GM18499 (cell line): ENCODE data around the gene MAD1L1.

Experiments
- ATAC-seq: cut with Tn5 transposase; IDR thresholded peaks from one replicate; pipeline ENCODE4 v1.9.1; 2021; ENCODE audit warnings: moderate number of reproducible peaks; ENCODE audit not compliant: insufficient read depth, unreplicated experiment

MAD1L1 gene

DNA sequence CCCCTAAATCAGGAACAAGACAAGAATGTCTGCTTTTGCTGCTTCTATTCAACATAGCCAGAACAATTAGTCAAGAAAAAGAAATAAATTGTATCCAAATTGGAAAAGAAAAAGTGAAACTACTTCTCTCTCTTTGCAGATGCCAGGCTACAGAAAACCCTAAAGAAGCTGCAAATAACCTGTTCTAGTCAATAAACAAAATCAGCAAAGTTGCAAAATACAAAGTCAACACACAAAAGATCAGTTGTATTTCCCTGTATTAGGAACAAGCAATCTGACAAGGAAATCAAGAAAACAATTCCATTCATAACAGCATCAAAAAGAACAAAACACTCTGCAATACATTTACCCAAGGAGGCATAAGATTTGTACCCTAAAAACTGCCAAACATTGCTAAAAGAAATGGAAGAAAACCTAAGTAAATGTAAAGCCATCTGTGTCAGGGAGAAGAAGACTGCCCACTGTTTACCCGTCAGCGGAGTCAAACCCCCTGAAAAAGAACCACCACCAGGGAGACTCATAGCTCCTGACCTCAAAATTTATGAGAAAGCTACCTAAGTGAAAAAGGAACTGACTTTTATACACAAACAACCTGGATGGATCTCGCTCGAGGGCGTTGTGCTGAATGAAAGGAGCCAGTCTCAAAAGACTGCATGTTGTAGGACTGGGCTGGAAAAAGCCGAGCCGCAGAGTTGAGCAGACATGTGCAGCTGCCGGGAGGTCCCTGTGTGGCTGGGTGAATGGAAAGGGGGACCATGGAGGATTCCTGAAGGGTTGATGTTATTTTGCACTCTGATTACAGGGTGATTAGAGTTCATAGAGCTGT lies 263.1 kb downstream of the MAD1L1 start:
- no peak for ATAC-seq

DNA sequence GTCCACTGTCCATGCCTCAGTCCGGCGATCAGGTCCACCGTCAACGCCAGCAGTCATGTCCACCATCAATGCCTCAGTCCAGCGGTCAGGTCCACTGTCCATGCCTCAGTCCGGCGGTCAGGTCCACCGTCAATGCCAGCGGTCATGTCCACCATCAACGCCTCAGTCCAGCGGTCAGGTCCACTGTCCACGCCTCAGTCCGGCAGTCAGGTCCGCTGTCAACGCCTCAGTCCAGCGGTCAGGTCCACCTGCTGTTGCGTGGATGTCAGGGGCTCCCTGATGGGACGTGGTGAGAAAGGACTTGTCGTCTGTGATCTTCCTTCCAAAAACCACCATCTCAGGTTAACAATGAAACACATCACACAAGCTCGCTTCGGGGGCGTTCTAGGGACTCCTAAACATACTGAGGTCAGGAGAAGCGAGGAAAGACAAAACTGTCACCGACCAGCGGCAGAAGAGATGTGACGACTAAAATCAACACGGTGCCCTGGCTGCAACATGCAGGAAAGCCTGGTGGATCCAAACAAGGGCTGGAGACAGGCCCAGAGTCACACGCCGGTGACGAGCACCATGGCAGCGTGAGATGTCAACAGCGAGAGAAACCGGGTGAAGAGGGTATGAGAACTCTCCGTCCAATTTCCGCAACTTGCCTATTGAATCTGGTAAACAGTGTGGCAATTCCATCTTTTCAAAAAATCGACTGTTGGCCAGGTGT lies 264.2 kb downstream of the MAD1L1 start:
- no peak for ATAC-seq

DNA sequence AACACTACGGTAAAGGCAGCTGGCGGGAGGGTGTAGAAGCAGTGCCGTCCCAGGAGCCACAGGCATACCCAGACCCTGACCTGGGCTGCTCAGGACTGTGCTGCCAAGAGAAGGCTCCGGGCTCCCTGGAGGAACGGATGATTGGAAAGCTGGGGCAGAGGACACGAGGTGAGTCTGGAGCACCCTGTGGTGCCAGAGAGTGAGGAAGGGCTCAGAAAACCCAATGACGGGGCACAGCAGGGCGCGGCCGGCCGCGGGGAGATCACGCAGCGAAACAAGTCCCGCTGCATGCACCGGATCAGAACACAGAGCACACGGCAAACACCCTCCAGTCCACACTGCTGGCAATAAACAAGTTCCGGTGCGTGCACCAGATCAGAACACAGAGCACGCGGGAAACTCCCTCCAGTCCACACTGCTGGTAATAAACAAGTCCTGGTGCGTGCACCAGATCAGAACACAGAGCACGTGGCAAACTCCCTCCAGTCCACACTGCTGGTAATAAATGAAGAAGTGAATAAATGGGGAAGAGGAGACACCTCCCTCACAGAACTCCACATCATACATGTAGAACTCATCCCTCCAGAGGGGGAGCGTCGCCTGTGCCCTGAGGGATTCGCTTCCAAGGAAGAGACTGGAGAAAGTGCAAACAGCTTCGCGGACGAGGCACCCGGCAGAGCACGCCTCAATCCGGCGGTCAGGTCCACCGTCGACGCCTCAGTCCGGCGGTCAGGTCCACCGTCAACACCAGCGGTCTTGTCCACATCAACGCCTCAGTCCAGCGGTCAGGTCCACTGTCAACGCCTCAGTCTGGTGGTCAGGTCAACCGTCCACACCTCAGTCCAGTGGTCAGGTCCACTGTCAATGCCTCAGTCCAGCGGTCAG lies 265.0 kb downstream of the MAD1L1 start:
- ATAC-seq, result no peak

DNA sequence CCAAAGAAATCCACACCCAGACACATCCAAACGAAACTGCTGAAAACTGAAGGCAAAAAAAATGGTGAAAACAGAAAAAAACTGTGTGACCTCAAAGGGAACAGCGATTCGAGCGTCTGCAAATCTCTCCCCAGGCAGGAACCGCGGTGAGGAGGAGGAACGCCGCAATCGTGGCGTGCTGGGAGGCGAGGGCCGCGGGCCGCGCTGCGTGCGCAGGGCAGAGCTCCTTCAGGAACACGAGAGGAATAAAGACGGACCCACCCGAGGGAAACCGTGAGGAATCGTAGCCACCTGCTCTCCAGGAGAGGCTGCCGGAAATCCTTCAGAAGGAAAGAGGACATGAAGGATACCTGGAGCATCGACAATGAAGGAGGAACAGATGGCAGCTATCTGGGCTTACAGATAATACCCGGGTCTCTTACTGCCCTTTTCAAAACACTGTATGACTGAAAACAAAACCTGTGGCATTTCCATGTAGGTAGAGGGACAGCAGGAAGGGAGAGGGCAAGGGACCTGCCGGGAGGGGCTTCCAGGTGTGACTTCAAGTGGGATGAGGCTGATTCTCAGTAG lies 266.0 kb downstream of the MAD1L1 start:
- ATAC-seq, result no peak

DNA sequence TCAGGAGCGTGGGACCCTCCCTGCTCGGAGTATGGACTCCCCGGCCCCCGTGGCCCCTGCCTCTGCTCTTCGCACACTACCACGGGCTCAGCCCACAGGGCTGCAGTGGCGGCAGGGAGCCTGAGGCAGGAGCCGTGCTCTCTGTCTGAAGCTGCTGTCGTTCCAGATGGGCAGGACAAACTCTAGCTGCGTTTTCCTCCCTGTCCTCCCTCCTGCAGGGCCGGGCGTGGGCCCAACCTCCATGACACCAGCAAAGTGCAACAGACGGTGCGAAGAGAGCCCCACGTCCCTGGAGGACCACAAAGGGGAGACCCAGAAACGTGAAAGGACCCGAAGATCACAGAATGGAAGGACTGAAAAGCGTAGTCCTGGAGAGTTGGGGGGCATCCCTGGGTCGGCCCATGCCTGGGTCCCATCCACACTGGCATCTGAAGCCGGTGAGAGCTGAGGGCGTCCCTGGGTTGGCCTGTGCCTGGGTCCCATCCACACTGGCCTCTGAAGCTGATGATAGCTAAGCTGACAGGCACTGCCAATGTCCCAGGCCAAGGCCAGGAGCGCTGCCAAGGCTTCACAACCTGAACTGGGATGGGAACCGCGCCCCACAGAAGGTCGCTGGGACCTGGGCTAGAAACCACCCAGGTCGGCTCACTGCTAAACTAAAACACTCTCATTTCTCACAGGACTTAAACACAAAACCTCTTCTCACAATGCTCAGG lies 267.0 kb downstream of the MAD1L1 start:
- no peak for ATAC-seq

DNA sequence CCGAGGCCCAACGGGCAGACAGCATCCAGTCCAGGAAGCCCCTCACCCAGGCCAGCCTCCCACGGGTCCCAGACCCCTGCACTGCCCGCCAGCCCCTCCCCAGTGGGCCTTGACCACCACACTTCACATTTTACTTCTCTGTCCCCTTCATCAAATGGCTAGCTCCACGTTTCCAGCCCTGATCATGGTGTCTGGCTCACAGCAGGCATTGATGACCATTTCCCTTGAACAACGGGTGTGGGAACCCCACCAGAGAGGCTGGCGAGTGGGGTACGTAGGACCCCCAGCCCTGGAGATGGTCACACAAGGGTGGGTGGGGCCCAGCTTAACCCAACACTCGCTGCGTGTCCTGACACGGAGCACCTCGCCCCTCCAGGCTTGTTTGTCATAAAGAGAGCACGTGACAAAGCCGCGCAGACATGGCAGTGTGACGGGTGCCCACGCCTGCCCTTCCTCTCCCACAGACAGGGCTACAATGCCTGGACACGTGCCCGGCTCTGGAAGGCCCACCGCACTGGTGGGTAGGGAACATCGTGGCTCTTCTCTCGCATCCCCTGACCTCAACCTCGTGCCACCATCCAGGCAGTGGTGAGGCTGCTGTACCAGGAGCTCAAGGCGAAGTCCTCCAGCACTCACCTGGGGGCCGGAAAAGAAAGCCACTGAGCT lies 267.7 kb downstream of the MAD1L1 start:
- ATAC-seq, result no peak

DNA sequence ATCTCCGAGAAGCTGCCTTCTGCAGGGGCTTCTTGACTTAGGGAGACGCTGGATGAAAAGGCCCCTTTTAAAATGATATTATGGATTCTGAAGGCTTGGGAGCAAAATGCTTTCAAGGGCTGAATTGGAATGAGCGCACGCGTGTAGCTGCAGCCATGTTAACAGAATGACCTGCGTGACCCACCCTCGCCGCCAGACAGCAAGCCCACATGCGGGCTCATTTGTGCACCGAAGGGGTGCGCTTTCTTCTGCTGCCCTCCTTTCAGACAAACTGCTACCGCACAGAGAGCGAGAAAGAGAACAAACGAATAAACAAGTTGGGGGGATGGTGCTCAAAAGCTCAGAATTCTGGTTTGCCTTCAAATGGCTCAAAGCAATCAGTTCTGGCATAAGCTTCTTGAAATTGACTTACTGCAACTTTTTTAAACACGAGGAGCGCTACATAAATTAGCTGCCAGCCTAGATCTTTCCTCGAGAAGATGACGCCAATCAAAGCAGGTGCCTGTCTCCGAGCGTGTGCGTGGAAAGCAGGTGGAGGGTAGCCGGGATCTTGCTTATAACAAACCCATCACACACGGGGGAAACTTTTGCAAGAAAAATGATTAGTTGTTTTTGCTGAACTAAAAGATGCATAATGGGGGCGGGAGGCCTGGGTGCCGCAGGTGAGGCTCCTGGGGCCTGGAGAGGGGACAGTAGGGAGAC lies 268.4 kb downstream of the MAD1L1 start:
- no peak for ATAC-seq

DNA sequence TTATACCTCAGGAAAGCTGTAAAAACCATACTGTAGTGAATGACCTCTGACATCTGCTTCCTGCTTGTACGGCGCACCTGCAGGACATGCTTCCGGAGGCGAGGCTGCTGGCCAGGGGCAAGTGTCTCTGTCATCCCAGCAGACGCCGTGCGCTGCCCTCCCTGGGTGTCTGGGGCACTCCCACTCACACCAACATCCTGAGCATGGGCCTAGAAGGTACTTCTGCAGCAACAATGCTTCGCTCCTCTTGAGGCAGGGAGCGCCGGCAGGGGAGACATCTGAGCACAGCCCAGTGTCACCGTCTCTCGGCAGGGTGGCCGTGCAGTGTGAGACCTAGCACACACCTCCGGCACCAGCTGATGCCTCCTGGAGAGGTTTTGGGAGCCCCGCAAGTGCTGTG lies 269.2 kb downstream of the MAD1L1 start:
- no peak for ATAC-seq

DNA sequence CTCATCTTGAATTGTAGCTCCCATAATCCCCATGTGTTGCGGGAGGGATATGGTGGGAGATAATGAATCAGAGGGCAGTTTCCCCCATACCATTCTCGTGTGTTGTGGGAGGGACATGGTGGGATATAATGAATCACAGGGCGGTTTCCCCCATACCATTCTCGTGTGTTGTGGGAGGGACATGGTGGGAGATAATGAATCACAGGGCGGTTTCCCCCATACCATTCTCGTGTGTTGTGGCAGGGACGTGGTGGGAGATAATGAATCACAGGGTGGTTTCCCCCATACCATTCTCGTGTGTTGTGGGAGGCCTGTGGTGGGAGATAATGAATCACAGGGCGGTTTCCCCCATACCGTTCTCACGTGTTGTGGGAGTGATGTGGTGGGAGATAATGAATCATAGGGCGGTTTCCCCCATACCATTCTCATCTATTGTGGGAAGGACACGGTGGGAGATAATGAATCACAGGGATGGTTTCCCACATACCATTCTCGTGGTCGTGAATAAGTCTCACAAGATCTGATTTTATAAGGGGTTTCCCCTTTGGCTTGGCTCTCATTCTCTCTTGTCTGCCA lies 271.0 kb downstream of the MAD1L1 start:
- ATAC-seq, result no peak

DNA sequence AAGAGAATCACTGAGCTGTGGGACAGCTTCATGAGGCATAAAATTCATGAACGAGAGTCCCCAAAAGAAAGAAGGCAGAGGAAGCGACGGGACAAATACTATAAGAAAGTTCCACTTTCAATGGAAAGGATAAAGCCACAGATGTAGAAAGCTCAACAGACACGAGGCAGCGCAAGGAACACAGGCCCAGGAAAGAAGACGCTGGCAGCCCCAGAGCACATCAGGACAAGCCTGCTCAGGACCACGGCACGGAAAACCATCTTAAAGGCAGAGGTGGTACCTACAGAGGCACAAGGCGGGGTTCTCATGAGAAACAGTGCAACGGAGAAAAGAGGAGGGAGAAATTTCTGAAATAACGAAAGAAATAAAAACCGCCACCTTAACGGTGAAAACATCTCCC lies 273.4 kb downstream of the MAD1L1 start:
- ATAC-seq, result no peak

DNA sequence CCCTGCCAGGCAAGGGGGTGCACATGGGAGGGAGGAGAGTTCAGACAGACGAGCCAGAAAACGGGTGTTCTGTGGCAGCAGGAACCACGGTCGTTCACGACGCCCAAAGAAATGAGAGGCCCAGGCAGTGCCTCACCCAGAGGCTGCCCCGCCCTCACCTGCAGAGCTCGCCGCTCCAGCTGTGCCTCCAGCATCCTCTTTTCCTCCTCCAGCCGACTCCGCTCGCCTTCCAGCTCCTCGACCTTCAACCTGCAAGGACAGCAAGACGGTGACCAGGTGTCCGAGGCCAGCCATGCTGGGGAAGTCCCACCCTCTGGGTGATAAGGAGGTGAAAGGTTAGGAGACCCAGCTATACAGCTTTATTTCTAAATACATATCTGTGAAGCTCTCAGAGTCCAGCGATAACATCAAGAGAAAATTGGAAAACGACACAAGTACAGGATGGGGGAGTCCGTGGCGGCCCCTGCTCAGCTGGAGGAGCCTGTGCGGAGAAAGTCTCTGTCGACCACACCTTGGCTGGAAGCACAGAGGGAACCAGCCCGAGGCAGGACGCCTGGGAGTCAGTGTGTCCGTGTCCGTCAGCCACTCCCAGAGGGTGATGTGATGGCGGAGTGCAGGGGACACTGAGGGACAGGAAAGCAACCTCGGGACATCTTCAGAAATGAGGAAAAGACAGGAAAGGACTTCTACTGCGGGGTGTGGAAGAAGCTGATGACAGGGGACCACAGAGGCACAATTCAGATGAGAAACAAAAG lies 275.1 kb downstream of the MAD1L1 start:
- ATAC-seq, result no peak

DNA sequence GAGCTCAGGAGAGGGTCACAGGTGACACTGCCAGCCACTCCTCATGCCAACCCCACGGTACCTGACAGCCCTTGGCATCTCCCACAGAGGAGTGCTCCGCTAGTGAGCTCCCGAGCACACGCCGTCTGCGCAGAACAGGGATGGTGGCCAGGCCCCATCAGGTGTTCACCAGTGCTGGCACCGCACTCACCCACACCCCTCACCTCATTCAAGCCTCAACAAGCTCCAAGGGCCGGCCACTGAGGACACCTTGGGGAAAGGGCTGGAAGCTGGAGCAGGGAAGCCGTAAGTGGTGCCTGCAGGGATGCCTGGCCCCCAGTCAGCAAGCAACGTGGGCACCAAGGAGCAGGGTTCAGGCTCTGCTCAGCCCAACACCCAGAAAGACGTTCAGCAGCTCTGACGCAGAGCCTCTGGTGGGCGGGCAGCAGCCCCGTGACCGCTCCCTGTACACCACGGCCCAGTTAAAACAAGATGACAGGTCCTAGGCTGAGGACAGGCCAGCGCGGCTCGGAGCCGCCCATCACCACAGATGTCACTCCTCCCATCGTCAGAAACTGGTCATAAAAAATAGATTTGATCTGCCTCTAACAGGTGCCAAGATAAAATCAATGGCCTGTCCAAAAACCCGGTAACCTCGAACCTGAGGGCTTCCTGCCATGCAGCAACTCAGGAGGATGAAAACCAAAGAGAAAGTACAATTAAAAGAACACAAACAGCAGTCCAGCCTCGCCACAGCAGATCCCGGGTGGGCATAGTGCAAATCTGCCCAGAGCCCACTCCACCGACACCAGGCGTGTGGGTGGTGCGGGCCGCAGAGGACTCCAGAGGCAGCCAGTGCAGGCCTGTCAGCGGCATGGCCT lies 275.9 kb downstream of the MAD1L1 start:
- no peak for ATAC-seq

DNA sequence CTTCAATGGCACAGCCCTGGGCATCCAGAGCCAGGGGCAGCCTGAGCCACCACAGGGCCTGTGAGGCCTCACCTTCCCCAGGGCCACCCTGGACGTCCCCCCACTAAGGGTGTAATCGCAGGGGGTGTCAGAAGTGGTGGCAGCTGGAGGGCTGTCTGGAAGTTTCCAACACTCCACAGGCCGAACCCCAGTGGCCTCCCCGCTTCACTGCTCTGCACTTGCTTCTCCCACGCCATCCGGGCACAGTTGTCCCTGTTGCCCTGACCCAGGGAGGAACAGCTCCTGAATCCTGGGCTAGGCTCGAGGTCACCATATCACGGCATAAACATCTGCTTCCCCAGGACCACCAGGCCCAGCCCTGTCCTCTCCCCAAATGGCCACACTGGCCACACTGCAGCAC lies 276.6 kb downstream of the MAD1L1 start:
- no peak for ATAC-seq

DNA sequence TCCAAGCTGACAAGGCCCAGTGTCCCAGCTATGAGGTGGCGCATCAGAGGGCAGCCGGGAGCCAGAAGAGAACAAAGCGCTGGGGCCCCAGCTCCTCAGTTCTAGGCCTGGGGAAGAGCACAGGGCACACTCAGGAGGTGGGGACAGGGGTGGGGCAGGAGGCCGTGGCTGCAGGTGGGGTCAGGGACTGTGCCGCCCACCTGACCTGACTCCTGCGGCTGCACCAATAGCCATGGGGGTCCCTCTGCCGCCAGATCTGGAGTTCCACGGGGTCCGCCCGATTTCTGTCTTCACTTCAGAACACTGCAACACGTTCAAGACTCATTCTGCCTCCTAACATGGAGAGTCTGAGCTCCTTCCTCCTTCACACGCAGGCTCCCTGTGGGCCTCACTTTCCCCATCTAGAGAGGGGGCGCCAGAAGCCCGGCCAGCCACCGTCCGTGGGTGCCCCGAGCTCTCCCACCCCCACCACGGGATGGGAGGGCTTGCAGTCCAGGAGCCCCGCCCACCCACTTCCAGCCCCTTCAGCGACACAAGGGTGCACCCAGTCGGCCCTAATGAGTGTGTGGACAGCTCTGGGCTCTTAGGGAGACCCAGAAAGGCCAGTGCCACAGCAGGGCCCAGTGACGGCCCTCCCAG lies 278.3 kb downstream of the MAD1L1 start:
- ATAC-seq, result no peak

DNA sequence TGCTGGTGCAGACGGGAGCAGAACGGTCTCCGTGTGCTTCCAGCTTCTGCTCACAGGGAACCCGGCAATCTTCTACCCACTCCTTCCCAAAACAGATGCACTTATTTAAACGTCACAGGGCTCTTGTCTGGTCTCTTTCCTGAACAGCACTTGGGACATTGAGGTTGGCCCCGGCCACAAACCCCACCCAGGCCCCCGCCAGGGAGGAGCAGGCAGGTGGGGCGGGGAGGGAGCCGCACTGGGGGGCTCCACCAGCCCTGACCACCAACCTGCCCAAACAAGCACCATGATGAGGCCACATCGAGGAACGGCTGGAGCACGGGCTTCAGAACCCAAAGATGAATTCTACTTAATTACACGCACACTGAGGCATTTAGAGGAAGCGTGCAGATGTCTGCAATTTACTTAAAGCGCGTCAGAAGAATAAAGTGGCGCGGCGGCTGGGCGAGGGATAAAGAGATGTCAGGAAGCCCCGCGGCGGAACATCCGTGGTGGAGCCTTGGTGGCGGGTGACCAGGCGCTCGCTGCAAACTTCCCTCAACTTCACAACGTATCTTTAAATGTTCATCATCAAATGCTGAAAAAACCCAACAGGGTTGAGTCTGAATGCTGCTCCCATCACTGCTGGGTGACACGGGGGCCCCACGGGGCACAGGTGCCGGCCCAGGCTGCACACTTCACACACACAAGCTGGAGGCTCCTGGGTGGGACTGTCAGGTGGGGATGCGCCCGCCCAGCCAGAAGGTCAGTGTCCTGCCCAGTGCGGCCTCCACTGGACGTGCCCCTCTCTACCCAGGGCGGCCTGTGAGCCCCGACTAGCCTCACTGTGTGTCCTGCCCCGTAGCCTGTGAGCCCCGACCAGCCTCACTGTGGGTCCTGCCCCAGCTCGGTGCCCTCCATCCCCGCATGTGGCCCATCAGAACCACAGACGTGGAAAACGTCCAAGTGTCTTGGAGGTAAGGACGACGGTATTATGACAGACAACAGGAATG lies 279.2 kb downstream of the MAD1L1 start:
- ATAC-seq, result no peak
